Measurements from ENCODE around the gene RSPH1.

RSPH1 gene

GRCh38 chr21:42443181-42443785, 52.7 kb downstream of the RSPH1 start:
- no peak for DNase-seq

DNA sequence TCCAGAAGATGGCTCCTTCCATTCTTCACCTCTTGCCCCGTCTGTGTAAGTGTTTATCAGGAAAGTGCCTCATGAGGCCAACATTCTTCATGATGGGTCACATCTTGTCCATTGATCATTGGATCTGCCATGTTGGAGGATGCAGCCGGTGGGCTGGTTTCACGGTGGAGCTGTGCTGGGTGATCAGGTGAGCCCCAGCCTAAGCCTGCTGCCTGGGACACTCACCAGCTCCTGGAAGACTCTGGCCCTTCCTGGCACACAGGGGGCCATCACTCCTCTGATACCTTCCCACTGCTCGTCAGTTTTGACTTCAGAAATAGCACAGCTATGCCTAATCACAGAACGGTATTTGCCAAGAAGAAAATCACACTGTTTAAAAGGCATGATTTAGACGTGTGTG, 54.1 kb downstream of the RSPH1 start:
- no peak for DNase-seq

DNA sequence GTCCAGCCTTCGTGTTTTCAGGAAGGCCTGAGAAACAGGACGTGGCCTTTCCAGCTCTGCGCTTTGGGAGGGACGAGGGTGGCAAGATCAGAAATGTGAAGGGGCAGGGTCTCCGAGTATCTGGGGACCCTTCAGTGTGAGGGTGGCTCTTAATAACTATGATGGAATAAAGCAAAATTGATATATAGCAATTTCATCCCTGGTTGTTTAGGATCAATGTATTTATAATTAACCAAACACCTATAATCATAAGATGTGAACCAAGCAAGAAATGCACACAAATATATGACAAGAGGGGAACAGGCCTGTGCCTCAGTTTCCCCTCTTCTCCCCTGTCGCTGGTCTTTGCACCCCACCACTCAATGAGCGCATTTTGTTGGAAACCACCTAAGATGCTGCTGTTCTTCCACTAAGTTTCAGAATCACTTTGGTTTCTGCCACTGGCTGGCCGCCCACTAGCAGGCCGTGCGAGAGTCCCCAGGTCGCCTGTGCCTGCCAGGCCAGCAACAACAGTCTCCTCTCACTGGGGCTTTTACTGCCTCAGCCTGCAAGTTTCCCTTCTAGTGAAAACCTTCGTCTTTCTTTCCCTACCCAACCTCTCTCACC, 55.7 kb downstream of the RSPH1 start:
- DNase-seq = peak; percentile 9

GRCh38 chr21:42439284-42440186, 56.5 kb downstream of the RSPH1 start:
- DNase-seq = no peak

DNA sequence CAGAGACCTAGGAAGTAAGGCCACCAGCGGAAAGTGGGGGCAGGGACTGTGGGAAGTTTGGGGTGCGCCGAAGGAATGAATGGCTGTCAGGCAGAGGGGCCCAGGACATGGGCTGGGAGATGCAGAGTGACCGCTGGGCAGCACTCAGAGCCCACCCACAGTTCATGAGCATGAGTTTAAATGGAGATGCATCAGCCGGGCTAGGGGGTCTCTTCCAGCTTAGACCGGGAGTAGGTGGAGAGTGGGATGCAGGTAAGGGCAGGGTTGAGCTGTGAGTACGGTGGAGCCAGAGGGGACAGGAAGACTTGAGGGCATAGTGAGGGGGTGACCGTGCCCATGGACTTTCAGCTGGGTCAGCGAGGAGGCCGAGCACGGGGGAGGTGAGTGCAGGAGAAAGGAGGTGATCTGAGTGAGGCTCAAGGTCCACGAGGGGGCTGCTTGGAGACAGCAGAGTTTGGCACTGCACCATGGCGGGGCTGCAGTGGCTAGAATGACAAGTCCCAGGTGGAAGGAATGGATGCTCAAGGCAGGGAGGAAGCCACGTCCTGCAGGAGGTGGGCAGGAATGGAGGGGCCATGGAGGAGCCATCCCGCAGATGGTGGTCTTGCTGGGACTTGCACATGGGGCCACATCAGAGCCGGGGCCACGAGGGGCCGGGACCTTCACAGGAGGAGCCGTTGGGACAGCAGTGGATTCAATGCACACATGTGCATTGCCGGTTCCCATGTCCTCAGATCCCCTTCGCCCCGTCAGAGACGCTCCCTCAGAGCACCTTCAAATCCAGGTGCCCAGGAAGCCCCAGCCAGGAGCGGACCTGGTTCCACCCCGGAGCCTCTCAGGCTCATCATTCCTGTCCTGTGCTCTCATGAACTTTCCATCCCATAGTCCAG, 57.5 kb downstream of the RSPH1 start:
- no peak for DNase-seq

- no peak for DNase-seq
Measured at GRCh38 chr21:42437786-42438185, 58.2 kb downstream of the RSPH1 start.

DNA sequence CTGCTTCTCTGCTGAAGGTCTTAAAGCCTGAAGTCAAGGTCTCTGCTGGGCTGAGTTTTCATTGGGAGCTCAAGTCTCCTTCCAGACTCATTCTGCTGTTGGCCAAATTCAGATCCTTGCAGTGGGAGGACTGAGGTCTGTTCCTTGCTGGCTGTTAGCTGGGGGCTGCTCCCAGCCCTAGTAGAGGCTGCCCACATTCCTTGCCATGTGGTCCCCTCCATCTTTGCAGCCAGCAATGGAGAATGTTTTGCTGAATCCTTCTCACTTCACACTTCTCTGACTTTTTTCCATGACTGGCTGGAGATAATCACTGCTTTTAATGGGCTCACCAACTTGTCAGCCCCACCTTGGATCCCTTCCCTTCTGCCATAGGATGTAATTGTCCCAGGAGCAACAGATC, 59.1 kb downstream of the RSPH1 start:
- no peak for DNase-seq

- DNase-seq = no peak
Measured at GRCh38 chr21:42435833-42436232, 60.2 kb downstream of the RSPH1 start.

- DNase-seq = no peak
Measured at GRCh38 chr21:42435401-42435800, 60.6 kb downstream of the RSPH1 start.

DNA sequence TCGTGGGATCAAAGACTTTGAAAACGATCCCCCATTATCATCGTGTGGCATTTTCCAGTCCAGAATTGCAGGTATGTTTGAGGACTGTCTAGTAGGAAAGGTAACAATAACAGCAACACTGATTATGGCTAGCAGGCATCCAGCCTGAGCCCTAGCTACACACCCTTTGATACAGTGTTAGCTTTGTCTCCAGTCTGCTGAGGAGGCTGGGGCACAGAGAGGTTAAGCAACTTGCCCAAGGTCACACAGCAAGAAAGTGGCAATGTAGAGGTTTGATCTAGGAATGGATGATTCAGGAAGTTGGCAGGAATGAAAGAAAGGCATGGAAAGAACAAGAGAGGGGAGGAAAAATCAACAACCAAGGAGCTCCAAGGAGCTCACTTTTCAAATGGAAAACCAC, 61.1 kb downstream of the RSPH1 start:
- no peak for DNase-seq

DNA sequence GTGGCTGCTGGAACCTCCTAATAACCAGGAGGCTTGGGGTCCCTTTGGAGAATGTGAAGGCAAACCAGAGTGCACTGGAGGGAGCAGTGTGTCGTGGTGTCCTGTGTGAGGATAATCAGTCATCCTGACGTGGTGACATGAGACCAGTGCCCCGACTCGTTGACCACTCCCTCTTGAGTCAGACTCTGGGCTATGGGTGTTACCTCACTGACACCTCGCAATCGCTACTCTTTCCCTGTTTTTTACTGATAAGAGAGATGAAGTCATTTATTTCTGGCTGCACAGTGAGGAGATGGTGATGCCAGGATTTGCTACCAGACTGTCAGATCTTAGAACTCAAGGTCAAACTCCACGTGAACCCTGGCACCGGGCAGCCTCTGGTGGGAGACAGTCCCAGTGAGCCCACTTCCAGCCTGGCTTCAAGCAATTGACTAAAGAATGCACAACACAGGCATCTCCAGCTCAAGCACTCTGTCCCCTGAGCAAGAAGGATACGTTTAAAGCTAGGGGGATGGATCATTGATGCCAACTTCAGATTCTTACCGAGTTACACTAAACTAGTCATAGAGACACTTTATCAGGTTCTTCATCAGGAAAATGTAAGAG, 62.0 kb downstream of the RSPH1 start:
- DNase-seq = no peak

DNA sequence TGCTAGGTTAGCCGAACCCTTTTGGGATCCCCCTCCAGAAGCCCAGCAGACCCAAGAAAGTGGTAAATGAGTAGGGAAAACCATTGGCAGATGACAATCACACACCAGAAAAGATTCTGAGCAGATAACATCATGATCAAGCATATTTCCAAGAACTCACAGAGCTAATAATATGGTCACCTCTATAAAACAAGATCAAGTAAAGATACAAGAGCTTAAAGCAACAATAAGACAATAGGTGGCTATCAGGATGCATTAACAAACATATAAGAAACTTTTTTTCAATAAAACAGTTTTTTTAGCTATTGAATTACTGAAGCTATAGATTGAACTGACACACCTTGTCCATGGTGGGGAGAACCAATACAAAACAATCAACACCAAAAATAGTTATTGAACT, 63.3 kb downstream of the RSPH1 start:
- DNase-seq = no peak

DNA sequence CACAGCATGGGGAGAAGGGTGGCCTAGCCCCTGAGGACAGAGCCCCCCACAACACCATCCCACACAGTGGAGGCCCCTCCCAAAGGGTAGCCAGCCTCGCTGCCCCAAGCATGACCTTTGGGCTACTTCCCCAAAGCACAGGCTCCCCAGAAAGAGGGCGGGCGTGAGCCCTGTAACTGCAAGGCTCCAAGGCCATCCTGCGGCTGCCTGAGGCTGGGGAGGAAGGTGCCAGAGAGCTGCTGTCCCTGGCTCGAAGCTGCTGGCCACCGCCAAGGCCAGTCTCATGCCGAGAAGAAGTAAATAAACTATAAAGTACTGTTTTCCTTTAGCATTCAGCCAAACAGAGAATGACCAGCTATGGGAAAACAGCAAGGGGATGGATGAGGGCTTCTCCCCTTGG, 64.8 kb downstream of the RSPH1 start:
- DNase-seq = no peak

DNA sequence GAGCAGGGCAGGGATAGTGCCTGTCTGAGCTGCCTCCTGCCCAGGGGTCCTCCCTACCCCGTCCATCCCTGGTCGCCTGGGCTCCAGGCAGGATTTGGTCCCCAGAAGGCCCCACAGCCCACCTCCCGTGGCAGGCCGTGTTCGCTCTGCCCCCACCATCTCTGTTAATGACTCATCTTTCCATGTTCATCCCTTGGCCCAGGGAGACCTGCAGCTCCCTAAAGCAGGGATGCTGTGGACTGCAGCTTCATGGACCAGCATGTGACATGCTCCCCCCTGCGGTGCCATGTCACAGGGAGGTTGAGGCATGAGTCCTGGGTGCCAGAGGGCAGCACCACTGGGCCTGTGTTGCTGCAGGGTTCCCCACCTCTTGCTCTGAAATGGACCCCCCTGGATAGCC, 65.5 kb downstream of the RSPH1 start:
- no peak for DNase-seq

DNA sequence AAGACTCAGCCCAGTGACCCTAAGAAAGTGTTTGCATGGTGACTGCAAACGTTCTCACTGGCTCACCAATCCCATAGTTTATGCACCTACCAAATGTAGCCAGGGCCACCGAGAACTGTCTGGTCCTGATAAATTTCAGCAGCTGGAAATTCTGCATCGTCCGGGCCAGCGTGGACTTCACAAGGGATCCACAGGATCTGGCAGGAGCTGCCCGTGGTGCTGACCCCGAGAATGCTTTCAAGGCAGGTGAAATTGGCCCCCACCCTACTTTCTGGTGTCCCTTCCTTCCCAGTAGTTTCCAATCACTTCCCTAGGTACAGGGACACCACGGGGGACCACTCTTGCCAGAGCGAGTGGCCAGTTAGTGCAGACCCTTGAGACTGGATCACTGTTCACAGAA, 66.2 kb downstream of the RSPH1 start:
- DNase-seq = no peak

GRCh38 chr21:42429021-42429420, 67.0 kb downstream of the RSPH1 start:
- no peak for DNase-seq

- DNase-seq = no peak
Measured at GRCh38 chr21:42427809-42428419, 68.1 kb downstream of the RSPH1 start.

DNA sequence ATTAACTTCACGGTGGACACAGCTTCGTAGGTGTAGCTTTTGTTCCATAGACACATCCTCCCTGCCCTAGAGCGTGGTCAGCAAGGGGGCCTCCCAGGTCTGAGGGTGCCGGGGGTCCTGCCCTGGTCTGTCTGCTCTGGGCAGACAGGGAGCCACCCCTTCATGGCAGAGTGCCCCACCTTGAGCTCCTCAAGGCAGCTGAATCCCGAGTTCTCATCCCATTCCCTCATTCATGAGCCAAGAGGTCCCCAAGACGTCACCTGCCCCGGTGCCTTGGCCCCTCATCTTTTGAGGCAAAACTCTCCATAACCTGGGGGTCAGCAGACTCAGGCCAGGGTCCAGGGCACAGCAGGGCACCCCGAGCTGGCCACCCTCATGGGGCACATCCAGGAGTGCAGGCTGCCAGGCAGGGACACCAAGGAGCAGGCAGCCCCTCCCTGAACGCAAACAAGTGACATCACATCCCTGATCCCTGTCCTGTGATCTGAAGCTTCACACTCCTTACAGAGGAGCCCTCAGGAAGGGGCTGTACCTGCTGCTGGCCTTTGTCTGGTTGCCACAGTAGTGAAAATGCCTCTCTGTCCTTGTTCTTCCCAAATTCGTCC, 69.0 kb downstream of the RSPH1 start:
- DNase-seq = no peak

- no peak for DNase-seq
Measured at GRCh38 chr21:42426424-42426823, 69.6 kb downstream of the RSPH1 start.

DNA sequence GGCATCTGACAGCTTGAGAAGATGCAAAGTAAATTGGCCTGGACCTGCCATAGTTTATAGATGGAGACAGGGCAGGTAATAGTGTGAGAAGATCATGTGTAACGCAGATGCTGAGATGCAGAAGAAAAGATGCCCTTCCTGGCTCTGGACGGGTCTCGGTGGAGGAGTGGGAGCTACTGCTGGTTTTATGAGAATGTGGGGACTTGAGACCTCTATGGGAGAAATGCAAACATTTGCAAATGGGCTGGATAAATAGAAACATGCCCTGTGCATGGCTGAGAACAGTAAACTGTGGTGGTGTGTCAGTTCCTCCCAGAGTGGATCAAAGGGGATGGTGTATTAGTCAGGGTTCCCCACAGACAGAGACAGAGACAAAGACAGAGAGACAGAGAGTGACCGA, 70.4 kb downstream of the RSPH1 start:
- no peak for DNase-seq

GRCh38 chr21:42424914-42425541, 71.0 kb downstream of the RSPH1 start:
- no peak for DNase-seq

All from midbrain (tissue), 1 donor.